Skin epidermis (tissue), 12 donors: ENCODE data around the gene SLC28A2.
A peak's percentile ranks its signal among the peaks of the same experiment; 100 is the strongest.

Experiments
- H3K27ac ChIP-seq, 21 experiments: fragments of 200-600 bp; sonication (generic) in 11 of 21; one replicate each; pipeline ENCODE4 v1.5.0; 2020; ENCODE audit warnings: mild to moderate bottlenecking in 3 of 21, inconsistent platforms in 2 of 21, moderate library complexity in 2 of 21
- H3K4me3 ChIP-seq, 7 experiments: fragments of 200-600 bp; sonication (generic) in 2 of 7; one replicate each; pipeline ENCODE4 v1.5.0; 2020; ENCODE audit warnings: inconsistent platforms in 2 of 7, mild to moderate bottlenecking in 2 of 7, moderate library complexity in 1 of 7

Gene SLC28A2

GRCh38 chr15:45319472-45320214, 67.6 kb downstream of the SLC28A2 start:
- H3K4me3 ChIP-seq: no peak overlapping the region
- peak overlapping the region in 4 of 21 experiments; percentile 20 to 39 (median 26) for H3K27ac ChIP-seq

GRCh38 chr15:45320581-45321205, 68.7 kb downstream of the SLC28A2 start:
- H3K4me3 ChIP-seq: no peak overlapping the region
- H3K27ac ChIP-seq: peak overlapping the region in 5 of 21 experiments; percentile 18 to 39 (median 26)

- H3K4me3 ChIP-seq: no peak overlapping the region
- no peak overlapping the region for H3K27ac ChIP-seq
Observed at GRCh38 chr15:45326280-45326679, 74.2 kb downstream of the SLC28A2 start.

- no peak overlapping the region for H3K27ac ChIP-seq
- H3K4me3 ChIP-seq: no peak overlapping the region
Observed at GRCh38 chr15:45326741-45327140, 74.7 kb downstream of the SLC28A2 start.
